Stomach smooth muscle (tissue), 2 donors: ENCODE measurements around the gene HDC.

Experiments
- H3K27ac ChIP-seq: one replicate; pipeline ENCODE4 v1.7.0; 2013; ENCODE audit warnings: mild to moderate bottlenecking, low read length, inconsistent platforms
- H3K27me3 ChIP-seq, 2 donors: one replicate each; pipeline ENCODE4 v1.7.0; 2013; ENCODE audit warnings: low read length in 2 of 2; ENCODE audit not compliant: insufficient read depth in 2 of 2, control insufficient read depth in 1 of 2
- H3K36me3 ChIP-seq, 2 donors: one replicate each; pipeline ENCODE4 v1.7.0; 2013; ENCODE audit warnings: low read length in 2 of 2; ENCODE audit not compliant: control insufficient read depth in 2 of 2, insufficient read depth in 2 of 2
- H3K4me1 ChIP-seq: one replicate; pipeline ENCODE4 v1.7.0; 2013; ENCODE audit warnings: low read length; ENCODE audit not compliant: control insufficient read depth, insufficient read depth
- H3K4me3 ChIP-seq, 2 donors: one replicate each; pipeline ENCODE4 v1.7.0; 2013; ENCODE audit warnings: low read length in 2 of 2
- H3K9ac ChIP-seq, 2 donors: one replicate each; pipeline ENCODE4 v1.7.0; 2013; ENCODE audit warnings: low read length in 2 of 2, mild to moderate bottlenecking in 1 of 2
- H3K9me3 ChIP-seq, 2 donors: one replicate each; pipeline ENCODE4 v1.7.0; 2013; ENCODE audit warnings: low read length in 2 of 2; ENCODE audit not compliant: control insufficient read depth in 2 of 2
- donor health status: healthy.
- donor health status: Pancreatic carcinoma.

Gene HDC

DNA sequence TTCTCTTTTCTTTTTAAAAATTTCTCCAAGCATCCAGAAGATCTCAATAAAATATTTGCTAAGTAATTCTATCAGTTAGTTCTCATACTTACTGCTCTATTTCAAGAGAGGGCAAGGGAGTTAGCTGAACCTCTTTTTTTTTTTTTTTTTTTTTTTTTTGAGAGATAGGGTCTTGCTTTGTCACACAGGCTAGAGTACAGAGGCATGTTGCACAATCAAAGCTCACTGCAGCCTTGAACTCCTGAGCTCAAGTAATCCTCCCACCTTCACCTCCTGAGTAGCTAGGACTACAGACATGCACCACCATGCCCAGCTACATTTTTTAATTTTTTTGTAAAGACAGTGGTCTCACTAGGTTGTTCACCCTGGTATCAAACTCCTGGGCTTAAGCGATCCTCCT is 21.4 kb downstream of the HDC start:
- no peak overlapping the region for H3K4me3 ChIP-seq

GRCh38 chr15:50241684-50242450 is 23.7 kb downstream of the HDC start:
- Histone ChIP-seq H3K9ac (no peak overlapping the region), H3K27ac (no peak overlapping the region), H3K9me3 (no peaks in the 10 kb centered on the region), H3K36me3 (no peaks in the 10 kb centered on the region), H3K27me3 (peaks cover 0 to 3% of the 10 kb centered on the region in 2 donors), H3K4me3 (no peak overlapping the region), H3K4me1 (no peaks in the 10 kb centered on the region)

More for the DNA sequence above, 21.4 kb downstream of the HDC start:
- no peak overlapping the region for H3K9ac ChIP-seq
- H3K27ac ChIP-seq = no peak overlapping the region
- no peaks in the 10 kb centered on the region for H3K27me3 ChIP-seq
- peaks cover 3% of the 10 kb centered on the region for H3K4me1 ChIP-seq
- no peaks in the 10 kb centered on the region for H3K9me3 ChIP-seq
- H3K36me3 ChIP-seq = no peaks in the 10 kb centered on the region

DNA sequence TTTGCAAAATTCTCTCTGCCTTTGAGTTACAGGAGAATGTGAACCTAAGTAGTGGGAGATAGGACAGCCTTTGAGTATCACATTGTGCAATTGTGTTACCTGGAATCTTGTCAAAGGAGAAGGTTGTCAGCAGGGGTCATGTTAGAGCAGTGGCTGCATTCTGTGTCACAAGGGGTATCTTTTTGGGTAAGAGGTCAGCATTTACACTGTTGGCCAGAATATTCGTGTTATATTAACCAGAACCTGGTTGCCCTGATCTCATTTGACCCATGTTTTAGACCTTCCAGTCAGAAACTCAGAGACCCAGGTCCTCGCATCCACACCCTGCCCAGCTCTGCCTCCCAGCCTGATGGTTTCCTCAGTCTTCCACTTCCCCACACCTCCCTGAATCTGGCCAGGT is 27.3 kb downstream of the HDC start:
- no peak overlapping the region for H3K9ac ChIP-seq
- H3K4me3 ChIP-seq = no peak overlapping the region
- H3K36me3 ChIP-seq = no peaks in the 10 kb centered on the region
- peaks cover 0 to 3% of the 10 kb centered on the region in 2 donors for H3K27me3 ChIP-seq
- no peaks in the 10 kb centered on the region for H3K4me1 ChIP-seq
- no peaks in the 10 kb centered on the region for H3K9me3 ChIP-seq
- no peak overlapping the region for H3K27ac ChIP-seq

GRCh38 chr15:50236433-50236832 is 29.1 kb downstream of the HDC start:
- peaks cover 0 to 3% of the 10 kb centered on the region in 2 donors for H3K27me3 ChIP-seq
- H3K9me3 ChIP-seq = no peaks in the 10 kb centered on the region
- H3K4me3 ChIP-seq = no peak overlapping the region
- H3K9ac ChIP-seq = no peak overlapping the region
- no peaks in the 10 kb centered on the region for H3K4me1 ChIP-seq
- no peaks in the 10 kb centered on the region for H3K36me3 ChIP-seq
- H3K27ac ChIP-seq = no peak overlapping the region

- Histone ChIP-seq H3K27ac (no peak overlapping the region), H3K36me3 (no peaks in the 10 kb centered on the region), H3K4me1 (no peaks in the 10 kb centered on the region), H3K9me3 (no peaks in the 10 kb centered on the region), H3K4me3 (no peak overlapping the region), H3K27me3 (peaks cover 0 to 3% of the 10 kb centered on the region in 2 donors), H3K9ac (no peak overlapping the region)
These were observed 29.7 kb downstream of the HDC start for GRCh38 chr15:50235794-50236193.

DNA sequence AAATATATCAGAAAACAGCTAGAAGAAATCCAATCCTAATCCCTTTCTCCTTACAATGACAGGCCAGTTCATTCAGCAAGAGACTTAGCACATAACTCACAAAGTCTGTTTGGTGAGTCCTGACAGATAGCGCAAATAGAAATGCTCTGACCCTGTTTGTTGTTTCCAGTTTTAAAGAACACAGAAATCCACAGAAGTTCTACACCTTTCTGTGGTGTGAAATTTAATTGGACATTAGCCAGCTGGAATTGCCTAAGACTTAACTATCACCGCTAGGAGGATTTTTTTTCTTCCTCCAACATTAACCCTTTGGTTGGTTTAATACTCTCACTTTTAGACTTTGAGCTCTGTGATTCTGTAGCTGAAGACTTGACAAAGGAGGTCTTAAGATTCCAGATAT is 30.8 kb downstream of the HDC start:
- no peak overlapping the region for H3K27ac ChIP-seq
- H3K4me3 ChIP-seq = no peak overlapping the region
- H3K27me3 ChIP-seq = peaks cover 0 to 3% of the 10 kb centered on the region in 2 donors
- no peaks in the 10 kb centered on the region for H3K9me3 ChIP-seq
- H3K36me3 ChIP-seq = no peaks in the 10 kb centered on the region
- H3K9ac ChIP-seq = no peak overlapping the region
- no peaks in the 10 kb centered on the region for H3K4me1 ChIP-seq

DNA sequence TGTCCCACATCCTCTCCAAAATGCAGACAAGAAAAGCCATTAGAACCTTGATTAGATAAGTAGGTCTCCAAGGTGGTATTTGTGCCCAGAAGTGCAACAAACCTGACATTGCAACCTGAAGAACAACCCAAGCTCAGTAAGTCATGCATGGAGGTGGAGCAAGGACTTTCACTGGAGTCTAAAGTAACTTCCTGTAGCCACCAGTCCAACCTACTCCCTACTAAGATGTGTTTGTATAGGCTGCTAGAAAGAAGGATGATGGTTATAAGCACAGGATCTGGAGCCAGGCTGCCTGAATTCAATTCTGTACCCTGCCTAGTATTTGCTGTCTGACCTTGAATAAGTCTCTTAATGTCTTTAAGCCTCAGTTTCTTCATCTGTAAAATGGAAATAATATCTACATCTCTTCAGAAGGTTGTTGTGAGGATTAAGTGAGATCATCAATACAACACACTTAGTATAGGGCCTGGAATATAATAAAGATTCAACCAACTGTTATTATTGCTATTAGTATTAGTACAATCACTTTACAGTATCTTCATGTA is 32.3 kb downstream of the HDC start:
- H3K36me3 ChIP-seq = no peaks in the 10 kb centered on the region
- H3K9ac ChIP-seq = no peak overlapping the region
- no peaks in the 10 kb centered on the region for H3K4me1 ChIP-seq
- H3K9me3 ChIP-seq = no peaks in the 10 kb centered on the region
- no peak overlapping the region for H3K4me3 ChIP-seq
- H3K27me3 ChIP-seq = peaks cover 0 to 3% of the 10 kb centered on the region in 2 donors
- H3K27ac ChIP-seq = no peak overlapping the region

DNA sequence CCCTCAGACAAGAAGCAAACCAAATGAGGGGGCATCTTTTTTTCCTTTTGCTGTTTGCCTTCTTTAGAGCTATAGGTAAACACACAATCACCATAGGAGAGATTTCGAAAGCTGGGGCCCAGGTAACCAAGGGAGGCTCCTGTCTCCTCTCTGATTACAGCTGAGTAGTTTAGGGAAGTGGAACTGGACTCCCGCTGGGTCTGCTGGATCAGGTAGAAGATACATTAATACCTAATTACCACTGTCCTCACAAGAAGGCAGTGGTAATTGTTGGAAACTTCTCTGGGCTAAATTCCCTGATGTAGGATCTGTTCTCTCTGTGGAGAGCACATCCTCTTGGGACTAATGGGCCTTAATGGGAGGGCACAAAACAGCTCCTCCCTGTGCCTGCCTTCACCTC is 32.7 kb downstream of the HDC start:
- no peak overlapping the region for H3K9ac ChIP-seq
- H3K4me1 ChIP-seq = no peaks in the 10 kb centered on the region
- H3K27ac ChIP-seq = no peak overlapping the region

GRCh38 chr15:50231761-50232160 is 33.8 kb downstream of the HDC start:
- Histone ChIP-seq H3K36me3 (no peaks in the 10 kb centered on the region), H3K4me1 (no peaks in the 10 kb centered on the region), H3K9ac (no peak overlapping the region), H3K27me3 (no peaks in the 10 kb centered on the region), H3K9me3 (no peaks in the 10 kb centered on the region), H3K4me3 (no peak overlapping the region), H3K27ac (no peak overlapping the region)

More for the DNA sequence above, 32.7 kb downstream of the HDC start:
- no peaks in the 10 kb centered on the region for H3K36me3 ChIP-seq
- H3K27me3 ChIP-seq = peaks cover 0 to 3% of the 10 kb centered on the region in 2 donors
- no peak overlapping the region for H3K4me3 ChIP-seq
- H3K9me3 ChIP-seq = no peaks in the 10 kb centered on the region

DNA sequence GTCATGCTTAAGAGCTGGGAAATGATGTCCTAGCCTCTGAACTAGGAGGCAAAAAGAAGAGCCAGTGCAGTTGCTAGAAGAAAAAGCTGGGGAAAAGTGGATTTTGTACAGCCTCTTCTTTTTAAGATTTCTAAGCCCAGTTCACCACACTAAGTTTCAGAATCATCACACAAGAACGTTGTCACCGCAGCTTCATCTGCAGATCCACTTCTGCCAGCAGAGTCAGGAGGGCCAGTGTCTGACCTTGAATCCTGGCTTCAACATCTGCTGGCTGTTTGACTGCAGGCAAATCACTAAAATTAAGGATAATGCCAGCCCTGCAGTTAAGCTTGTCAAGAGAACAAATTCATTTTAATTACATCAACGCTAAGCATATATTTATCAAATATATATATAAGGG is 36.2 kb downstream of the HDC start:
- Histone ChIP-seq H3K4me3 (no peak overlapping the region), H3K9me3 (no peaks in the 10 kb centered on the region), H3K9ac (no peak overlapping the region), H3K4me1 (no peaks in the 10 kb centered on the region), H3K27me3 (no peaks in the 10 kb centered on the region), H3K36me3 (no peaks in the 10 kb centered on the region), H3K27ac (no peak overlapping the region)

DNA sequence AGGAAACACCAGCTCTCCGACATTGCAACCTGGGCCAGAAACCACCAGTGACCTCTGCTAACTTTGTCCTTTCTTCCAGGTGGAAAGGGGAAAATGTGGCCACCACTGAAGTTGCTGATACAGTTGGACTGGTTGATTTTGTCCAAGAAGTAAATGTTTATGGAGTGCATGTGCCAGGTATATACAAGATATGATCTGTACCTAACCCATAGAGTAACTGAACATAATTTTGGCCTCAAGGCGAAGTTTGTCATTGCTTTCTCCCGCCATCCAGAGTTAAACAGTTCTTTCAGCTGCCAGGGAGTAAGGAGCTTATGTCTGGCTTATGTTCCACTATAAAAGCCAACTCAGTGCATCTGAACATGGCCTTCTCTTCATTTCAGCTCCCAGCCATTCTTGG is 36.7 kb downstream of the HDC start:
- Histone ChIP-seq H3K36me3 (no peaks in the 10 kb centered on the region), H3K9ac (no peak overlapping the region), H3K9me3 (no peaks in the 10 kb centered on the region), H3K27me3 (no peaks in the 10 kb centered on the region), H3K4me3 (no peak overlapping the region), H3K4me1 (no peaks in the 10 kb centered on the region), H3K27ac (no peak overlapping the region)
